Stimulated activated CD8-positive, alpha-beta memory T cell treated with anti-CD3 and anti-CD28 coated beads, Interleukin-2, amount 100 ng/mL, for 1 hour (primary cell): Measurements from ENCODE around the gene KCNK1.

Source experiments
- DNase-seq, 2 donors: peaks; one replicate each; pipeline ENCODE4 v3.0.0-alpha.2; 2020; ENCODE audit warnings: low read depth in 2 of 2

KCNK1 gene

GRCh38 chr1:233613252-233614172, at the start of gene KCNK1:
Gene KCNK1 (plus strand): TSS chr1:233614106. CDS start chr1:233614172, 66 bp downstream.
- DNase-seq, result no peak

GRCh38 chr1:233565313-233565712, 48.6 kb upstream of the KCNK1 start:
- no peak for DNase-seq

GRCh38 chr1:233566886-233567285, 47.0 kb upstream of the KCNK1 start:
- DNase-seq, result no peak

GRCh38 chr1:233569636-233570035, 44.3 kb upstream of the KCNK1 start:
- DNase-seq, result no peak

- DNase-seq, result no peak
These were observed 43.7 kb upstream of the KCNK1 start for GRCh38 chr1:233570216-233570615.

- DNase-seq, result no peak
These were observed 43.2 kb upstream of the KCNK1 start for GRCh38 chr1:233570706-233571105.

- DNase-seq, result no peak
These were observed 41.0 kb upstream of the KCNK1 start for GRCh38 chr1:233572896-233573295.

- DNase-seq, result no peak
These were observed 38.5 kb upstream of the KCNK1 start for GRCh38 chr1:233575450-233575849.

GRCh38 chr1:233582439-233582838, 31.5 kb upstream of the KCNK1 start:
- DNase-seq, result no peak

- DNase-seq, result no peak
These were observed 29.5 kb upstream of the KCNK1 start for GRCh38 chr1:233584376-233584775.

- no peak for DNase-seq
These were observed 29.0 kb upstream of the KCNK1 start for GRCh38 chr1:233584931-233585330.

GRCh38 chr1:233586301-233586700, 27.6 kb upstream of the KCNK1 start:
- DNase-seq, result no peak

- DNase-seq, result no peak
These were observed 26.7 kb upstream of the KCNK1 start for GRCh38 chr1:233587196-233587595.

GRCh38 chr1:233587958-233588799, 25.7 kb upstream of the KCNK1 start:
- DNase-seq, result no peak

GRCh38 chr1:233597489-233597901, 16.4 kb upstream of the KCNK1 start:
- DNase-seq, result no peak

GRCh38 chr1:233598891-233599541, 14.9 kb upstream of the KCNK1 start:
- DNase-seq, result no peak

GRCh38 chr1:233599542-233600073, 14.3 kb upstream of the KCNK1 start:
- DNase-seq, result no peak

GRCh38 chr1:233600488-233600887, 13.4 kb upstream of the KCNK1 start:
- no peak for DNase-seq

GRCh38 chr1:233603478-233603877, 10.4 kb upstream of the KCNK1 start:
- DNase-seq, result no peak

- no peak for DNase-seq
These were observed 8.7 kb upstream of the KCNK1 start for GRCh38 chr1:233605205-233605604.

GRCh38 chr1:233606813-233607212, 7.1 kb upstream of the KCNK1 start:
- DNase-seq, result no peak
